ENCODE data around the gene UBC. TPM values are rescaled to one million over a fixed set of nuclear protein-coding genes. Genes with fewer than 3 reads are reported as not detected.

Gene UBC
- total RNA-seq, 1 donor from 2014 or later = 1,347 TPM

DNA sequence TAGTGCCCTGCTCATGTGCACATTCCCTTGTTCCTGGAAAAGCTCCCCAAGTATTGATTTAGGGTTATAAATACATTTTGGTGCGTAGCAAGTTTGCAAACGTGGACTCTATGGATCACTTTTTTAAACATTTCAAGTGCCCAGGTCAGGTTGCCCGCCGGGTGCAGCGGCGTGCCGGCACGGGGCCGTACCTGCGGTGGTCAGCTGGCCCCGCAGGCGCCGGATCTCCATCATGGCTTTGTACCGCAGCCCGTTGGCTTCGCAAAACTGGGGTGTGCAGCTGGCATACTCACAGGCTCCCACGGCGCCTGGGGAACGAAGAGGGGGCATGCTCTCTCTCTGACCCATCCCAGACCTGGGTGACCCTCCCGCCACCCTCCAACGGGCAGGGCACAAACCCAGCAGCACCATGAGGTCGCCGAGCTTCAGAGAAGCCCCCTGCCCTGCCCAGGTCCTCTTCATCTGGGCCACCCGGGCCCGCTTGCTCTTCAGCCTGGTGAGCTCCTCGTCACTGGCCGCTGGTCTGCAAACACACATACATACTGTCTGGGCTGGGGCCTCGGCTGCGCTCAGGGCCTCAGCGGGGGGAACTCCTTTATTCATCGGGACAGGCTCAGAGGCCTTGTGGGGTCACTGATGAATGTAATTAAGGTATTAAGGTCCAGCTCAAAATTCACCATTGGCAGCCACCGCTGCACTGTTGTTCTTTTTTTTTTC lies 39.4 kb upstream of the UBC start:
- no peak overlapping the region for H3K27ac ChIP-seq
- H3K27me3 ChIP-seq = no peaks in the 10 kb centered on the region
- TF ChIP-seq, protein P1, sequence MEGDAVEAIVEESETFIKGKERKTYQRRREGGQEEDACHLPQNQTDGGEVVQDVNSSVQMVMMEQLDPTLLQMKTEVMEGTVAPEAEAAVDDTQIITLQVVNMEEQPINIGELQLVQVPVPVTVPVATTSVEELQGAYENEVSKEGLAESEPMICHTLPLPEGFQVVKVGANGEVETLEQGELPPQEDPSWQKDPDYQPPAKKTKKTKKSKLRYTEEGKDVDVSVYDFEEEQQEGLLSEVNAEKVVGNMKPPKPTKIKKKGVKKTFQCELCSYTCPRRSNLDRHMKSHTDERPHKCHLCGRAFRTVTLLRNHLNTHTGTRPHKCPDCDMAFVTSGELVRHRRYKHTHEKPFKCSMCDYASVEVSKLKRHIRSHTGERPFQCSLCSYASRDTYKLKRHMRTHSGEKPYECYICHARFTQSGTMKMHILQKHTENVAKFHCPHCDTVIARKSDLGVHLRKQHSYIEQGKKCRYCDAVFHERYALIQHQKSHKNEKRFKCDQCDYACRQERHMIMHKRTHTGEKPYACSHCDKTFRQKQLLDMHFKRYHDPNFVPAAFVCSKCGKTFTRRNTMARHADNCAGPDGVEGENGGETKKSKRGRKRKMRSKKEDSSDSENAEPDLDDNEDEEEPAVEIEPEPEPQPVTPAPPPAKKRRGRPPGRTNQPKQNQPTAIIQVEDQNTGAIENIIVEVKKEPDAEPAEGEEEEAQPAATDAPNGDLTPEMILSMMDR (IDR thresholded peaks at IDR 0.05) = no peak
- intact Hi-C loops (cut with DNase I) = no loop called here
- peaks cover 46 to 88% of the 10 kb centered on the region in 2 donors for H3K36me3 ChIP-seq
- no peaks in the 10 kb centered on the region for H3K4me1 ChIP-seq
- no peak for DNase-seq (ENCODE audit: low spot score in 2 of 2)
- H3K4me3 ChIP-seq = no peak overlapping the region
- H3K9me3 ChIP-seq = no peaks in the 10 kb centered on the region

DNA sequence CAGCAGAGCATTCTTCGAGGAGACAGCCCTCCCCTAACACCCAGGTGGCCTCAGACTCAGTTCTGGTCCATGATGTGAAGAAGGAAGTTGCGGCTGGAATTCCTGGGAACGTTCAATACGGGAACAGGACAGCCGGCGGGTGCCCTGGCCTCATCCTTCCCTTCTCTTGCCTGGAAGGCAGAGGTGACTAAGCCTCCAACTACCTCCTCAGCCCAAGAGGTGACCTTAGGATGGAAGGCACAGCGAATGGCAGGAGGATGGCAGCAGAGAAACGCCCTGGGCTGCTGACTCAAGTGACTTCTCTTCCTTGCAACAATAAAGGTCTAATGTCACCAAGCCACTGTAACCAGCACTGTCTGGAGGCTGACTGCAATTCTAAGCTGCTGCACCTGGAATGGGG lies 38.4 kb upstream of the UBC start:
- intact Hi-C loops (cut with DNase I) = no loop called here
- peaks cover 41 to 90% of the 10 kb centered on the region in 2 donors for H3K36me3 ChIP-seq

DNA sequence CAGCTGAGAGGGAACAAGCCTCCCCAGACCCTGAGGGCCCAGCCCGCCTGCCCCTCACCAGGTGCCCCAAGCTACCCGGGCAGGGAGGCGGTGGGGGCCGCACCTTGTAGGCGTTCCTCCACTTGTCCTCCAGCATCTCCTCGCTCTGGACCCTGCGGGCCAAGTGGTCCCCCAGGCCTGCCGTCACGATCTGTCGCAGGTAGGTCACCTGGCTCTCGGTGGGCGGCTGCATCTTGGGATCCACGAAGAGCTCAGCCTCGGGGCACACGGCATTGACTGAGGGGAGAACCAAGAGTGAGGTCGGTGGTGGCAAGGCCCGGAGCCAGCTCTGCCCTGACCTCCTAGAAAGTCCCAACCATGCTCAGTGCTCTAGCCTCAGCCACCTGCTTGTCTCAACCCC lies 37.8 kb upstream of the UBC start:
- H3K27me3 ChIP-seq = no peaks in the 10 kb centered on the region
- H3K36me3 ChIP-seq = peaks cover 43 to 90% of the 10 kb centered on the region in 2 donors
- no peak overlapping the region for H3K27ac ChIP-seq
- H3K4me3 ChIP-seq = no peak overlapping the region
- H3K4me1 ChIP-seq = no peaks in the 10 kb centered on the region
- no peaks in the 10 kb centered on the region for H3K9me3 ChIP-seq
- DNase-seq (ENCODE audit: low spot score in 2 of 2) = no peak
- intact Hi-C loops (cut with DNase I) = no loop called here
- TF ChIP-seq, protein P1 (IDR thresholded peaks at IDR 0.05) = no peak

More for the DNA sequence above, 38.4 kb upstream of the UBC start:
- DNase-seq (ENCODE audit: low spot score in 2 of 2) = no peak
- Histone ChIP-seq H3K4me1 (no peaks in the 10 kb centered on the region), H3K9me3 (no peaks in the 10 kb centered on the region), H3K27ac (no peak overlapping the region), H3K4me3 (no peak overlapping the region), H3K27me3 (no peaks in the 10 kb centered on the region)
- TF ChIP-seq, protein P1 (IDR thresholded peaks at IDR 0.05) = no peak

DNA sequence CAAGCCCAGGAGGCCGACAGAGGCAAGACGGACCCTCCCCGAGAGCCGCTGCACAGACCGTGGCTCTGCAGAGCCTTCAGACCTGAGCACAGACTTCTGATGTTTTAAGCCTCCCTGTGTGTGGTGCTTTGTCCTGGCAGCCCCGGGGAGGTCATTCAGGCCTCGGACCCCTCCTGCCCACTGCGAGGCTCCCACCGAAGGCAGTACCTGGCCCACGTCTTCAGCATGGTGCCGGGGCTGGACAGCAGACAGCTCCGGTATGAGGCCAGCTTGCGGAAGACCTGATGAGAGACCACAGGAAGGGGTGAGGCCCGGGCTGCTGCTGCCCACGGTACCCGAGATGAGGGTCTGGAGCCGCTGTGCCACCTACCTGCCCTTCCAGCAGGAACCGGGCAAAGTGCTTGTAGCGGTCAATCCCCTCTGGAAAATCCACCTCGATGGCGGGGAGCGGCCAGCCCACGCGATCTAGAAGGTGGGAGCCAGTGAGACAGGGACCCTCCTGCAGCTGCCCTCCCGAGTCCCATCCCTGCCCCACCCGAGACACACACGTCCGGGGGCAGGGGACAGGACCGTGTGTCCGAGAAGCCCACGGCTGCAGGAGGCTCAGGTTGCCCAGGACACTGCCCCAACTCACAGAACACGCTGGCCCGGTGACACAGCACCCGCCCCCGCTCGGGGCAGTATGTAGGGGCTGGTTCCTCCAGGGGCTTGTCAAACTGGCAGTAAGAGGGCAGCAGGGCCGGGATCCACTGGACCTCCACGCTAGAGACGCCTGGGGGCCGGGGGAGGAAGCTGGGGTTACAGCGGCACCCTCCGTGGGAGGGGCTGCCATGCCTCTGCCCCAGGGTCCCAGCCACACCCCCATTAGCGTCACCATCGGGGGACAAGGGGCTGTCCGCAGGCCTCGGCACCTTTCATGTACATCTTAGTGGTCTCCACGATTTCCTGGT lies 35.6 kb upstream of the UBC start:
- Histone ChIP-seq H3K36me3 (peaks cover 39 to 76% of the 10 kb centered on the region in 2 donors), H3K9me3 (no peaks in the 10 kb centered on the region), H3K27ac (no peak overlapping the region), H3K27me3 (no peaks in the 10 kb centered on the region), H3K4me3 (no peak overlapping the region), H3K4me1 (no peaks in the 10 kb centered on the region)
- intact Hi-C loops (cut with DNase I) = no loop called here
- no peak for DNase-seq (ENCODE audit: low spot score in 2 of 2)
- TF ChIP-seq, protein P1 (IDR thresholded peaks at IDR 0.05) = no peak

DNA sequence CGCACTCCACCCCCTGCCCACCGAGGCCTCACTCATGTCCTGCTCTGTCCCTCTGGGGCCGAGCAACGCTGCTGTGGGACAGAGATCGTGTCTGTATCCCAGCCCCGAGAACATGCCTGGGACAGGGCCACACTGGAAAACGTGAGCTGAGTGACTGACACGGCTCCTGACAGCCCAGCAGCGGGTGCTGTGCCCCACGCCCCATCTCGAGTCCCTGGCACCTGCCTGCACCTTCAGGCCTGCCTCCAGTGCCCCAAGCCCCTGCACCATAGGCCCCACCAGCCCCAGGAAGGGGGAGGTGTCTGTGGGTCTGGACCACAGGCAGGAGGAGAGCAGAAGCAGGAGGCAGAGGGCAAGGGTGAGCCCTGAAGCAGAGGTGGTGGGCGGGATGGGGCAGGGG lies 34.6 kb upstream of the UBC start:
- TF ChIP-seq, protein P1 (IDR thresholded peaks at IDR 0.05) = no peak
- intact Hi-C loops (cut with DNase I) = no loop called here

More for the DNA sequence above, 34.6 kb upstream of the UBC start:
- no peak for DNase-seq (ENCODE audit: low spot score in 2 of 2)
- H3K36me3 ChIP-seq = peaks cover 39 to 68% of the 10 kb centered on the region in 2 donors
- H3K4me3 ChIP-seq = no peak overlapping the region
- H3K27ac ChIP-seq = no peak overlapping the region
- H3K4me1 ChIP-seq = no peaks in the 10 kb centered on the region
- no peaks in the 10 kb centered on the region for H3K9me3 ChIP-seq
- H3K27me3 ChIP-seq = no peaks in the 10 kb centered on the region

Measured in ascending aorta (tissue), 2 donors.